ENCODE results near the gene MARVELD3.
"Not testable (repeated sequence)": the region's sequence is repeated elsewhere in the genome, so short reads cannot be mapped to it uniquely, and the experiment has no call there.

Gene MARVELD3

GRCh38 chr16:71673582-71673973 lies 47.6 kb downstream of the MARVELD3 start:
- no peaks in the 10 kb centered on the region for H3K4me1 Mint-ChIP-seq (ENCODE audit: low read depth)
- H3K27me3 Mint-ChIP-seq, result no peaks in the 10 kb centered on the region
- peaks cover 13% of the 10 kb centered on the region for H3K36me3 Mint-ChIP-seq
- no peak overlapping the region for H3K27ac Mint-ChIP-seq
- H3K9me3 Mint-ChIP-seq (ENCODE audit: low read depth), result no peaks in the 10 kb centered on the region
- H3K4me3 Mint-ChIP-seq, result no peak overlapping the region

- no peaks in the 10 kb centered on the region for H3K27me3 Mint-ChIP-seq
- peaks cover 14% of the 10 kb centered on the region for H3K36me3 Mint-ChIP-seq
- H3K4me1 Mint-ChIP-seq (ENCODE audit: low read depth), result no peaks in the 10 kb centered on the region
- no peak overlapping the region for H3K27ac Mint-ChIP-seq
- H3K9me3 Mint-ChIP-seq (ENCODE audit: low read depth), result no peaks in the 10 kb centered on the region
- no peak overlapping the region for H3K4me3 Mint-ChIP-seq
Measured at GRCh38 chr16:71674229-71674628, 48.2 kb downstream of the MARVELD3 start.

- H3K27ac Mint-ChIP-seq, result no peak overlapping the region
- H3K9me3 Mint-ChIP-seq (ENCODE audit: low read depth), result no peaks in the 10 kb centered on the region
Measured at GRCh38 chr16:71675380-71675779, 49.4 kb downstream of the MARVELD3 start.

GRCh38 chr16:71676236-71676635 lies 50.3 kb downstream of the MARVELD3 start:
- H3K4me1 Mint-ChIP-seq (ENCODE audit: low read depth), result no peaks in the 10 kb centered on the region
- peaks cover 17% of the 10 kb centered on the region for H3K36me3 Mint-ChIP-seq
- H3K9me3 Mint-ChIP-seq (ENCODE audit: low read depth), result no peaks in the 10 kb centered on the region
- no peaks in the 10 kb centered on the region for H3K27me3 Mint-ChIP-seq
- H3K4me3 Mint-ChIP-seq, result no peak overlapping the region
- H3K27ac Mint-ChIP-seq, result no peak overlapping the region

More at GRCh38 chr16:71675380-71675779, 49.4 kb downstream of the MARVELD3 start:
- Mint-ChIP-seq H3K4me3 (no peak overlapping the region), H3K27me3 (no peaks in the 10 kb centered on the region), H3K4me1 (ENCODE audit: low read depth) (no peaks in the 10 kb centered on the region), H3K36me3 (peaks cover 14% of the 10 kb centered on the region)

- Mint-ChIP-seq H3K4me3 (no peak overlapping the region), H3K27me3 (no peaks in the 10 kb centered on the region), H3K9me3 (ENCODE audit: low read depth) (peaks cover 3% of the 10 kb centered on the region), H3K27ac (no peak overlapping the region), H3K36me3 (peaks cover 24% of the 10 kb centered on the region), H3K4me1 (ENCODE audit: low read depth) (no peaks in the 10 kb centered on the region)
Measured at GRCh38 chr16:71681360-71681759, 55.4 kb downstream of the MARVELD3 start.

- H3K36me3 Mint-ChIP-seq, result peaks cover 27% of the 10 kb centered on the region
- not testable (repeated sequence) for H3K4me1 Mint-ChIP-seq (ENCODE audit: low read depth); H3K4me3 Mint-ChIP-seq; H3K27ac Mint-ChIP-seq; H3K27me3 Mint-ChIP-seq; H3K9me3 Mint-ChIP-seq (ENCODE audit: low read depth)
Measured at GRCh38 chr16:71684280-71684679, 58.3 kb downstream of the MARVELD3 start.
